Measurements from ENCODE around the gene SLC47A1.
"Not testable (repeated sequence)": the region's sequence is repeated elsewhere in the genome, so short reads cannot be mapped to it uniquely, and the experiment has no call there.

The SLC47A1 gene

DNA sequence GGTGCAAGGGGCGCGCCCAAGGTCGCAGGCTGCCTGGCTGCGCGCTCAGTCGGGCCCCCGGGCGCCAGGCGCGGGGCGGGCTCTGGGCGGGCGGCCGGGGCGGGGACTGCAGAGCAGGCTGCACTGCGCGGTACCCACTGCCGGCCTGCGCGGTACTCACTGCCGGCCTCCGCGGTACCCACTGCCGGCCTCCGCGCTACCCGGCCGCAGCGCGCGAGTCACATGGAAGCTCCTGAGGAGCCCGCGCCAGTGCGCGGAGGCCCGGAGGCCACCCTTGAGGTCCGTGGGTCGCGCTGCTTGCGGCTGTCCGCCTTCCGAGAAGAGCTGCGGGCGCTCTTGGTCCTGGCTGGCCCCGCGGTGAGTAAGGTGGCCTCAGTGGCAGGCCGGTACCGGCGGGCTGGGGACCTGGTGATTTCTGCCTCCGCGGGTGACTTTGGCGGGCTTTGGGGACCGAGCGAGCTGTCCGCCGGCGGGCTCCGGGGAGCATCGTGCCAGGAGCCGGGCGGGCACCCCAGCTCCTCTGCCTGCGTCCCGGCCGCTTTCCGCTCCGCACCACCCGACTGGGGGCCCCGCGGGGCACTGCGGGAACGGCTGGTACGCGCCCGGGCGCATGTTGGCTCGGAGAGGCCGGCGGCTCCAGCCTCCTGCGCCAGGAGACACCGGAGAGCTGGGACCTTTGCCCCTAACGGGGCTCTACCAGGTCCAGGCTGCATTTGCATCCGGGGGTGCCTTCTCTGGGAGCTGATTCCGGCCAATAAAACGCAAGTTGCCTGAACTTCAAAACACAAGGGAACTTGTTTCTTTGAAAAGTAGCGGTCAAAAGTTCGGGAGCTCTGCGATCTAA, at the start of gene SLC47A1:
Gene SLC47A1 (plus strand): TSS at position 137 of the 844 bp plus-strand sequence. CDS start 86 bp downstream, at position 223.
- peak; percentile 25 for DNase-seq

DNA sequence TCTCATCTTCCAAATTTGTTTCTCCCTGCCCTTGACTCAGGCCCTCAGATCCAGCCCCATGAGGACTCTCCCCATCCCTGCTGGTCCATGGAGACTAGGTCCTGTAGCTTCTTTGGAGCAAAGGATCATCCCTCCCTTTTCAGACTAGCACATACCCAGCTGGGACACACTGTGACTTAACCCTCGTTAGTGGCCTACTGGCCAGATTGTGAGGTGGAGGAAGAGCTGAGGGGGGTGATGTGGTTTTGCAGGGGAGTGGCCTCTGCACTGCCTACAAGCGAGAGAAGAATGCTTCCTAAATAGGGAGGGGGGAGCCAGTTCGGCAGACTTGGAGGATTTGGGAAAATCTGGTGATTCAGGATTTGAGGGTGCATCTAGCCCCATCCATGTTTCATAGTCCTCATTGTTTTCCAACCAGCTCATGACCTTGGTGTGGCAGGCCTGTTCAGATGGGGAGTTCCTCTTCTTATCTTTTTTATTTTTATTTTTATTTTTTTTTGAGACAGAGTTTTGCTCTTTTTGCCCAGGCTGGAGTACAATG, 47.8 kb upstream of the SLC47A1 start:
- no peak for DNase-seq

GRCh38 chr17:19486351-19487023, 47.2 kb upstream of the SLC47A1 start:
- no peak for DNase-seq

DNA sequence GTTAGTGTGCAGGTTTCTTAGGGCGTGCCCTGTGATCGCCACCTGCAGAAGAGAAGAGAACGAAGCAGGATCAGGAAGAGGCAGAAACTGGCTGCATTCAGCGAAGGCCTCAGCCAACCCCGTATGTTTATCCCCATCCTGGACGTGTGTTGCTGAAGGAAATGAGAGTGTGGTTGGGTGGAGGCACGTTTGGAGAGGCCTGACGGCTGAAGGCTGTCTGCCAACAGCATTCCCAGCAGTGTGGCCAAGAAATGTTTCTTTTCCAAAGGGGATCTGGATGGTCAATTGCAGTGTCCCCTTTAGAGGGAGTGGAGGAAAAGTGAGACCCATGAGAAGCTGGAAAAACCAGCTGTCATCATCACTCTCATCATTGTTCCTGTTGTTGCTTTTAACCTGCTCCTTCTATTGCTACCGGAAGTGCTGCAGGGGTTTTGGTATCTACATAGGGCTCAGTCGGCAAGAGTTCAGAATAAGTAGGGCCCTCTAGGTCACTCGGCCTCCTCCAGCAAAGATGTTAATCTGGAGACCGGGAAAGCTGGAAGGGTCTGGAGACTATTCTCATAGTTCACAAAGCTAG, 46.5 kb upstream of the SLC47A1 start:
- DNase-seq = no peak

DNA sequence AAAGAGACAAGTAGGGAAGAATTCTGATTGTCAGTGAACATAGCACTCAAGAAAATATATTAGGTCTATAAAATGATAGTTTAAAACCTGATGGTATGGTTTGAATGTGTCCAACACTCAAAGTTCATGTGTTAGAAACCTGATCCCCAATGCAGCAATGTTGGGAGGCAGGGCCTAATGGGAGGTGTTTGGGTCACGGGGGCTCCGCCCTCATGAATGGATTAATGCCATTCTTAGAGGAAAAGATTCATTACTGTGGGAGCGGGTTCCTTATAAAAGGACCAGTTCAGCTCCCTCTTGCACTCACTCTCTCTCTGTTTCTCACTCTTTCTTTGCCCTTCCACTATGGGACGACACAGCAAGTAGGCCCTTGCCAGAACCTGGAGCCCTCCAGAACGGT, 41.5 kb upstream of the SLC47A1 start:
- DNase-seq = no peak

DNA sequence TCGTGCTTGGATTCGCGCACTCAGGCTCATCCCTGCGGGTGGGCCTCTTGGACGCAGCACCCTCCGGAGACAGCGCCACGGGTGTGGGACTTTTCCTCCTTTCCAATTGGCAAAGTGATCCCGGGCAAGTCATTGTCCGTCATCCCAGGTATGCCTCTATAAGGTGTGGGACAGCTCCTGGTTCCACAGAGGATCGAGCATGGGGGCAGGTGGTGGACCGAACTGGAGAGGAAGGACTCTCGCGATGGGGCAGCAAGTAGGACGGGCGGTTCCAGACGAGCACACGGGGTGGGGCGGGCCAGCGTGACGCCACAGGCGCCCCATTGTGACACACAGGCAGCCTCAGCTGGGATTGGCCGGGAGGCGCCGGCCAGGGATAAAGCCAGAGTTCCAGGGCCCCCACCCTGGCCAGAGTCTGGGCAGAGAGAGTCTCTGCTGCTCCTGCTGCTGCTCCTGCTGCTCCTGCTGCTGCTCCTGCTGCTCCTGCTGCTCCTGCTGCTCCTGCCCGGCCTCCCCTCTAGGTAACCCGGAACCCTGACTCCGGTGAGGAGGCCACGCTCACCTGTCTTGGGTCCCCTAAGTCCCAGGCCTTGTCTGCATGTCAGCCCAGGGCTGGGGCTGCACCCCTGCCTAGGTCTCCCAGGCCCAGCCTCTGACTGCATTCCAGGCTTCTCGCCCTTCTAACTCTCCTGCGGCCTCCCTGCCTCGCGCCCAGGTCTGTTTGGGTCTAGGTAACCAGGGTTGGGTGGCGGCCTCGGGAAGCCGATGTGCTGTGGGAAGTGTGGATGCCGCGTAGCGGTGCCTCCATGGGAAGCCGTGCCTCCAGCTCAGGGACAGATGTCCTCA, 38.5 kb upstream of the SLC47A1 start:
- no peak for DNase-seq

GRCh38 chr17:19495828-19496528, 37.7 kb upstream of the SLC47A1 start:
- no peak for DNase-seq

DNA sequence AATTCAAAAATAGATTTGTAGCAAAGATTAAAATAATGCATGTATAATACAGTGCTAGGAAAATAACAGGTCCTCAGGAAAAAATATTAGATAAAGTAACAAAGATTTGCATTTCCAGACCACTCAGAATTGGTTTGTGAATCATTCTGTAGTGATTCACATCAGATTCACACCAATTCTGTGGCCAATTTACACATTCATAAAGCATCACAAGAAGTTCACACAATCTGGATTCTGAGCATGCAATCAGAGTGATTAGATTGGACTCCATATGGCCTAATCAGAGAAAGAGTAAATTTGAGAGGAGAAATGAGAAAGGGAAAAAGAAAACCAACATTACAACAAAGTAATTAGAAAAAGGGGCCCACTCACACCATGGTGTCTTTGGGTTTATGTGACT, 36.0 kb upstream of the SLC47A1 start:
- DNase-seq = no peak

DNA sequence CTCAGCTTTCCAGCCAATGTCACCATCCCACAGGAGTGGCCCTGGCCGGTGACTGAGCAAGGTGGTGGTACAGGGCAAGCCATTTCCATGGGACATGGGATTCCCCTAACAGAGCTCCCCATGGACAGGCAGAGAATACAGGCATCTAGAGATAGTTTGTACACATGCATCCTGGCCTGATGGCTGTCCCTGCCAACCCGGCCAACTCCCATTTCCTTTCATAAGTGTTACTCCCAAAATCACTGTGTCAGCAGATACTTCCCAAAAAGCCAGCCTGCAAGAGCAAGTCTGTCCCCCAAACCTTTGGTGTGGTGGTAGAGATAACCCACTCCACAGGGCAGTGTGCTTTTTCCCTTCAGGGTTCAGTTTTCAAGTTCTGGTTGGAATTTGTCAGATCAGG, 32.4 kb upstream of the SLC47A1 start:
- no peak for DNase-seq

DNA sequence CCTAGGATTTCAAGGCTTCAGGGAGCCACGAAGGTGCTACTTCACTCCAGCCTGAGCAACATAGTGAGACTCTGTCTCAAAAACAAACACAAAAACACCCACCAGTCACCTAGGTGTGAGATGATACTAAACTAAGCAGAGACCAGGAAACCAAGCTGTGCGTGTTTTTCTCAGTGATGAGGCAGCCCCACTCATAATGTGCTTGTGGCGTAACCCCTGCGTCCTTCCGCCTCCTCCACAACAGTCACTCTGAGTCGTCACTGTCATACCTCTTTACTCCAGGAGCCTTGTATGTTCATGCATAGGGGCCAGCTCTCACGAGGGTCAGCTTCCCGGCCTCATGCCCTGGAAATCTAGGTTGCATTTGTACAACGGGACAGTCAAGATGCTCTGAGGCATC, 31.1 kb upstream of the SLC47A1 start:
- DNase-seq = peak; percentile 9

- not testable (repeated sequence) for DNase-seq
Measured at GRCh38 chr17:19505561-19505960, 28.1 kb upstream of the SLC47A1 start.

- peak; percentile 77 for DNase-seq
Measured at GRCh38 chr17:19507775-19508576, 25.7 kb upstream of the SLC47A1 start.

DNA sequence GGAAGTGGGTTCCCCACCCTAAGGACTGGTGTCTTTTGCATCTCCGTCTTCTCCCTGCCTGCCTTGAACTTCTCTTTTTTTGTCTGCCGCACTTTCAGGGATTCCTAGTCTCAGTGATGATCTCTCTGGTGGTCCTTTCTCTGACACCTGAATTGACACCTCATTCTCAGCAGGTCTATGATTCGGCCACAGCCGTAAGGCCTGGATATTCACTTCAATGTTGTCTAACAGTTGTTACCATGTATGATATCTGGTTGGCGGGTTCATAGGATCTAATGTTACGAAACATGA, 25.1 kb upstream of the SLC47A1 start:
- no peak for DNase-seq

DNA sequence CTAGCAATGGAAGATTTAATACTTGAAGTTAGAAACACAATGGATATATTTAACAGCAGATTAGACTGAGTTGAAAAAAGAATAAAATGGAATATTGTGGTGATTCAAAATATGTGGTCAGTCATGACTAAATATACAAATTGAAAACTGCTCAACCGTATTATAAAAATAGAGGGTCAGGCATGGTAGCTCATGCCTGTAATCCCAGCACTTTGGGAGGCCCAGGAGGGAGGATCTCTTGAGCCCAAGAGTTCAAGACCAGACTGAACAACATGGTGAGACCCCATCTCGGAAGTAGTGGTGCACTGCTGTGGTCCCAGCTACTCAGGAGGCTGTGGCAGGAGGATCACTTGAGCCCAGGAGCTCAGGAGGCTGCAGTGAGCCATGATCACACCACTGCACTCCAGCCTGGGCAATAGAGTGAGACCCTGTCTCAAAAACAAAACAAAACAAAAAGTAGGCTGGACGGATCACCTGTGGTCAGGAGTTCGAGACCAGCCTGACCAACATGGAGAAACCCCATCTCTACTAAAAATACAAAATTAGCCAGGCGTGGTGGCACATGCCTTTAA, 24.3 kb upstream of the SLC47A1 start:
- not testable (repeated sequence) for DNase-seq

DNA sequence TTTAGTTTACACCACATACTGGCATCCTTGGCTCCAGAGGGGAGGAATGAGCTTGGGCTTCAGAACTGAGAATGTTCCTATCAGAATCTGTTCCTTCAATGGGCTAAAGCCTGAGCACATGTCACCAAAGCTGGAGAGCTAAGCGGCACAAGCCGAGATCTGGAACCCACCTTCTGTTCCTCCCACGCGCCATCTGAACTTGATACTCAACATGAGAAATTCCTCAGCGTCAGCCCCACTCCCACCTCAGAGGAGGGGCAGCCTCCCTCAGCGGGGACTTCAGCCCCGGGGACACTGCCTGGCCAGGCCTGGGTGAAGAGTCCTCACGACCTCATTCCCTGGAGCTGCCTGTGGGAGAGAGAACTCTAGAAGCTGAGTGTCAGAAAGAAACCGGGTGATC, 22.8 kb upstream of the SLC47A1 start:
- no peak for DNase-seq

GRCh38 chr17:19513897-19514488, 19.7 kb upstream of the SLC47A1 start:
- peak; percentile 68 for DNase-seq

DNA sequence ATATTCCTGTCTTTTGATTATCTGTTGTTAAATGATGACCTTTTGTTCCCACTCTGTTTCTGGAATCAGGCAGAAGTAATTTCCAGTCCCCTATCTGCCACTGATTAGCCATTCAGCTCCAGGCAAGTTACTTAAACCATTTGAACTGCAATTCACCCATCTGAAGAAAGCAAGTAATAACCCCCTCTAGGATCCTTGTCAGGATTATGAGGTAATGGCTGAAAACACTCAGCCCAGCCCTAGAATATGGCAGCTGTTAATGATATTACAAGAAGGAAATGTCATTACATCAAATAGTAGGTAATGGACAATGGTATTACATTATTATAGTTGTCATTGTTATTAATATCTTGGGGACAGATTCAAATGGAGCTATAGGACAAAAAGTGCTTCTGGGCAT, 16.0 kb upstream of the SLC47A1 start:
- no peak for DNase-seq

- DNase-seq = not testable (repeated sequence)
Measured at GRCh38 chr17:19519388-19520291, 14.0 kb upstream of the SLC47A1 start.

DNA sequence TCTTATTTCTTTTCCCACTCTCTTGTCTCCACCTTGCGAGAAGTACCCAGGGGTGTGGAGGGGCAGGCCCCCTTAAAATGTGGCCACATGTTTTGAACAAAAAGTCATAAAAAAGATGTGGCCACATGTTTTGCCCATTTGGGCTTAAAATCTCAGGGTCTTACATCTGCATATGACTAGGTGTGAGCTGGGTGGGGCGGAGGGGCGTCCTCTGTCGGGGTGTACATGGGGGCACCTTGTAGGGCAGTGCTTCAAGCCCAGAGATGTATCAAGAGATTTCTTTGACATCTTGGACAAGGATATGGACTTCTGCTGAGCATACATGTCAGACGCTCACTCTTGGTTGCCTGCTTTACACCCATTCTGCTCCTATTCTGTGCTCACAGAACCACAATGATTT, 13.0 kb upstream of the SLC47A1 start:
- no peak for DNase-seq

DNA sequence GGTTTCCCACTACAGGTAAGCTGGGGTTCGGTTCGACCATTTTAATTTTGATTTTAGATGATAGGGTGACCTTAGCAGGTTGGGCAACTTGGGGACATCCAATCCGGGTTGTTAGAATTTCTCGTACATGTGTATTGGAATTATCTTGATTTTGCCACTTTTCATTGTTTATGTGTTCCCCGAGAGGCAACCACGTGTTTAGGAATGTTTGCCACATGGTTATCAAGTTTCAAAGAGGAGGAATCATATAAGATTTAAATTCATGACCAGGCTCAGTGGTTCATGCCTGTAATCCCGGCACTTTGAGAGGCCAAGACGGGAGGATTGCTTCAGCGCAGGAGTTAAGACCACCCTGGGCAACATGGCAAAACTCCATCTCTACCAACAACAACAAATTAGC, 10.0 kb upstream of the SLC47A1 start:
- DNase-seq = no peak
